ENCODE results near the gene SMCO3. TPM values are rescaled to one million over a fixed set of nuclear protein-coding genes. Genes with fewer than 3 reads are reported as not detected.

SMCO3 gene
- total RNA-seq, 2 experiments from 2014 or later: not detected

GRCh38 chr12:14769466-14769968 lies 44.5 kb downstream of the SMCO3 start:
- Histone ChIP-seq H3K79me2 (ENCODE audit: insufficient read depth, low read depth, low read length) (peaks cover 20% of the 10 kb centered on the region; the same call in 1 of the 2 replicates), H3K4me3 (ENCODE audit: low read depth, low read length, poor library complexity, severe bottlenecking) (peak overlapping the region; percentile 81), H2AFZ (ENCODE audit: low read length) (peak overlapping the region; percentile 4; the same call in 1 of the 2 replicates), H3K36me3 (ENCODE audit: insufficient read depth, low read length) (peaks cover 44% of the 10 kb centered on the region), H3K9me2 (ENCODE audit: insufficient read depth, low read length) (no peaks in the 10 kb centered on the region), H3K4me2 (ENCODE audit: low read length) (peak overlapping the region; percentile 96), H3K27ac (ENCODE audit: low read depth, low read length, poor library complexity, severe bottlenecking) (peak overlapping the region; percentile 95), H3K4me1 (ENCODE audit: insufficient read depth, low read length, poor library complexity, severe bottlenecking) (peaks cover 46% of the 10 kb centered on the region), H4K20me1 (ENCODE audit: insufficient read depth, low read length) (no peaks in the 10 kb centered on the region), H3K9me3 (ENCODE audit: low read length) (peaks cover 5% of the 10 kb centered on the region; the same call in 1 of the 2 replicates)
- intact Hi-C loops (cut with micrococcal nuclease; ENCODE audit: unreplicated experiment): loop anchor here (1.0 to 5.0 kb wide), 2 partner anchors 46 to 137 kb away; no protein-coding TSS in a partner anchor
- peak; percentile 78 for DNase-seq (ENCODE audit: low spot score)
- ChIA-PET POLR2A (interaction anchor here (0.6 to 9.5 kb wide), 14 partner anchors 13 to 599 kb away, joined by 3 to 162 read pairs (median 4); partner anchors contain the start of genes ARHGDIB, C12orf60 and WBP11), CTCF (ENCODE audit: unreplicated experiment) (interaction anchor here (0.6 to 1.6 kb wide), 3 partner anchors 28 to 156 kb away, joined by 3 to 5 read pairs (median 4); partner anchors contain the start of genes C12orf60 and WBP11)
- no TSS peak for BruUV-seq (replicated peaks)
- no peak for TF ChIP-seq EZH2phosphoT487 (IDR thresholded peaks at IDR 0.05; ENCODE audit: borderline replicate concordance, low read depth, low read length)
- TF ChIP-seq CTCF (conservative IDR thresholded peaks at IDR 0.05; ENCODE audit: low read length): no peak

GRCh38 chr12:14768823-14769405 lies 45.1 kb downstream of the SMCO3 start:
- no peak for TF ChIP-seq CTCF (conservative IDR thresholded peaks at IDR 0.05; ENCODE audit: low read length)
- no peak for TF ChIP-seq EZH2phosphoT487 (IDR thresholded peaks at IDR 0.05; ENCODE audit: borderline replicate concordance, low read depth, low read length)
- ChIA-PET POLR2A (interaction anchor here (0.6 to 9.5 kb wide), 9 partner anchors 13 to 598 kb away, joined by 3 to 162 read pairs (median 6); partner anchors contain the start of genes C12orf60 and WBP11), CTCF (ENCODE audit: unreplicated experiment) (interaction anchor here (0.6 to 1.6 kb wide), 3 partner anchors 29 to 155 kb away, joined by 3 to 5 read pairs (median 4); partner anchors contain the start of genes C12orf60 and WBP11)
- peak overlapping the region; percentile 95 for H3K27ac ChIP-seq (ENCODE audit: low read depth, low read length, poor library complexity, severe bottlenecking)
- peaks cover 20% of the 10 kb centered on the region; the same call in 1 of the 2 replicates for H3K79me2 ChIP-seq (ENCODE audit: insufficient read depth, low read depth, low read length)
- intact Hi-C loops (cut with micrococcal nuclease; ENCODE audit: unreplicated experiment): loop anchor here (1.0 to 5.0 kb wide), 2 partner anchors 46 to 137 kb away; no protein-coding TSS in a partner anchor
- peak overlapping the region; percentile 4; the same call in 1 of the 2 replicates for H2AFZ ChIP-seq (ENCODE audit: low read length)
- no peaks in the 10 kb centered on the region for H3K9me2 ChIP-seq (ENCODE audit: insufficient read depth, low read length)
- H3K4me2 ChIP-seq (ENCODE audit: low read length): peak overlapping the region; percentile 96
- peaks cover 46% of the 10 kb centered on the region for H3K4me1 ChIP-seq (ENCODE audit: insufficient read depth, low read length, poor library complexity, severe bottlenecking)
- H4K20me1 ChIP-seq (ENCODE audit: insufficient read depth, low read length): no peaks in the 10 kb centered on the region
- peaks cover 5% of the 10 kb centered on the region; the same call in 1 of the 2 replicates for H3K9me3 ChIP-seq (ENCODE audit: low read length)
- peak; percentile 45 for DNase-seq (ENCODE audit: low spot score)
- H3K4me3 ChIP-seq (ENCODE audit: low read depth, low read length, poor library complexity, severe bottlenecking): peak overlapping the region; percentile 81
- H3K36me3 ChIP-seq (ENCODE audit: insufficient read depth, low read length): peaks cover 44% of the 10 kb centered on the region
- BruUV-seq (replicated peaks): no TSS peak
